ENCODE measurements around the gene RPS8. TPM values are rescaled to one million over a fixed set of nuclear protein-coding genes. Genes with fewer than 3 reads are reported as not detected.

The RPS8 gene
- total RNA-seq, 2 experiments from 2014 or later = 3,394 to 3,436 TPM

GRCh38 chr1:44799770-44800584 lies 24.6 kb downstream of the RPS8 start, which contains the start of gene PLK3:
Gene PLK3 (plus strand): TSS chr1:44800377. CDS start chr1:44800464, 87 bp downstream.
- no peaks in the 10 kb centered on the region for H3K27me3 Mint-ChIP-seq
- peaks cover 51% of the 10 kb centered on the region for H3K36me3 Mint-ChIP-seq (ENCODE audit: low read depth)
- TF ChIP-seq CTCF (IDR thresholded peaks at IDR 0.05) = peak; percentile 79

GRCh38 chr1:44801491-44802305 lies 26.4 kb downstream of the RPS8 start:
- Mint-ChIP-seq H3K27ac (peak overlapping the region; percentile 86), H3K9me3 (no peaks in the 10 kb centered on the region), H3K36me3 (ENCODE audit: low read depth) (peaks cover 63% of the 10 kb centered on the region), H3K4me3 (peak overlapping the region; percentile 92), H3K4me1 (ENCODE audit: low read depth) (peaks cover 45% of the 10 kb centered on the region), H3K27me3 (no peaks in the 10 kb centered on the region)
- H3K27me3 ChIP-seq (ENCODE audit: control insufficient read depth in 1 of 2, insufficient read depth in 2 of 2, low read length in 2 of 2) = no peaks in the 10 kb centered on the region
- no peak for TF ChIP-seq CTCF (IDR thresholded peaks at IDR 0.05)
- POLR2A ChIA-PET = interaction anchor here (1.3 to 16.3 kb wide), 11 partner anchors 10 to 689 kb away, joined by 3 to 599 read pairs (median 38); partner anchors contain the start of genes BTBD19, HECTD3, MUTYH and RNU5D-1
- peaks cover 0 to 4% of the 10 kb centered on the region in 2 experiments for H3K9me3 ChIP-seq (ENCODE audit: control insufficient read depth in 1 of 2, insufficient read depth in 1 of 2, low read length in 2 of 2)
- peak overlapping the region; percentile 65 to 72 for H3K27ac ChIP-seq (ENCODE audit: low read depth in 1 of 2, low read length in 2 of 2)
- intact Hi-C loops (cut with DNase I, micrococcal nuclease) = loop anchor here (1.0 to 10.0 kb wide), 6 partner anchors 15 to 783 kb away; partner anchors contain the start of genes NASP (in 2 of the 2), EIF2B3 (in 1 of the 2), HECTD3 (in 1 of the 2) and UROD (in 1 of the 2)
- ATAC-seq (ENCODE audit: poor library complexity) = peak; percentile 16
- peaks cover 64% of the 10 kb centered on the region for H3K4me1 ChIP-seq (ENCODE audit: insufficient read depth, low read length)
- CTCF ChIA-PET = interaction anchor here (0.7 to 1.9 kb wide), 2 partner anchors 8 to 18 kb away, joined by 4 to 36 read pairs; partner anchors contain the start of gene BTBD19
- peaks cover 44% of the 10 kb centered on the region for H3K36me3 ChIP-seq (ENCODE audit: insufficient read depth, low read length)
- peak overlapping the region; percentile 99 for H3K4me3 ChIP-seq (ENCODE audit: low read length)
- DNase-seq = peak in 5 of 14 experiments; percentile 43 to 64 (median 58)

More at GRCh38 chr1:44799770-44800584, 24.6 kb downstream of the RPS8 start, which contains the start of gene PLK3:
- H3K27ac ChIP-seq (ENCODE audit: low read depth in 1 of 2, low read length in 2 of 2) = peak within 1 kb of the TSS; percentile 88 to 98
- Mint-ChIP-seq H3K4me1 (ENCODE audit: low read depth) (peaks cover 39% of the 10 kb centered on the region), H3K27ac (peak within 1 kb of the TSS; percentile 86), H3K9me3 (no peaks in the 10 kb centered on the region), H3K4me3 (peak within 1 kb of the TSS; percentile 99)
- intact Hi-C loops (cut with DNase I, micrococcal nuclease) = loop anchor here (2.0 to 10.0 kb wide), 8 partner anchors 13 to 785 kb away; partner anchors contain the start of genes NASP (in 2 of the 2), EIF2B3 (in 1 of the 2), HECTD3 (in 1 of the 2) and UROD (in 1 of the 2)
- H3K36me3 ChIP-seq (ENCODE audit: insufficient read depth, low read length) = peaks cover 30% of the 10 kb centered on the region
- DNase-seq (peak; percentile 97 to 100 (median 98)), ATAC-seq (ENCODE audit: poor library complexity) (peak; percentile 77)
- CTCF ChIA-PET = interaction anchor here (0.5 to 2.5 kb wide), 18 partner anchors 10 to 869 kb away, joined by 3 to 49 read pairs (median 4); partner anchors contain the start of genes ARMH1, BEST4, BTBD19 and CCDC163
- POLR2A ChIA-PET = interaction anchor here (0.6 to 16.3 kb wide), 29 partner anchors 10 to 887 kb away, joined by 3 to 599 read pairs (median 7); partner anchors contain the start of genes ARMH1, BEST4, BTBD19 and CCDC163
- H3K4me1 ChIP-seq (ENCODE audit: insufficient read depth, low read length) = peaks cover 48% of the 10 kb centered on the region
- peak within 1 kb of the TSS; percentile 99 for H3K4me3 ChIP-seq (ENCODE audit: low read length)
- H3K9me3 ChIP-seq (ENCODE audit: control insufficient read depth in 1 of 2, insufficient read depth in 1 of 2, low read length in 2 of 2) = no peaks in the 10 kb centered on the region
- H3K27me3 ChIP-seq (ENCODE audit: control insufficient read depth in 1 of 2, insufficient read depth in 2 of 2, low read length in 2 of 2) = no peaks in the 10 kb centered on the region

All from CD4-positive, alpha-beta T cell (primary cell).